ENCODE results near the gene ABHD2. TPM values are rescaled to one million over a fixed set of nuclear protein-coding genes. Genes with fewer than 3 reads are reported as not detected.
A peak's percentile ranks its signal among the peaks of the same experiment; 100 is the strongest.

Gene ABHD2
- total and polyA plus RNA-seq, 8 donors = 7.9 to 151 (median 117) TPM

DNA sequence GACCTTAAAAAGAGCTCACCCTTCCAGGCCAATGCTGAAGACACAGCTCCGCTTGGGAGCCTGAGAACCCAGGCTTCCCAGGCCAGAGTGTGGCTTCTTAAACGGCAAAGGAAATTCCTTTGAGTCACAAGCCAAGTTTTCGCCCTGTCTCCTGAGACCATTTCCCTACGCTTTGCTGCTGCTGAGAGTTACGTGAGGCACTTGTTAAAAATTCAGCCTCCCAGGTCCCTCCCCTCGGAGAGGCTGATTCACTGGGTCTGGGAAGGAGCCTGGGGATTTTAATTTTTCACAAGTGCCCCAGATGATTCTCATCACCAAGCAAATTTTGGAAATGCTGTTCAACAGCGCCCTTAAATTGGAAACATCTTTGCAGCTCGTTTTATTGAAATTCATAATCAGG, 107.6 kb downstream of the ABHD2 start:
- DNase-seq = no peak
- Histone ChIP-seq H3K27me3 (no peaks in the 10 kb centered on the region), H3K4me3 (no peak overlapping the region), H3K36me3 (peaks cover 4 to 55% (median 29%) of the 10 kb centered on the region in 3 donors), H3K9me3 (no peaks in the 10 kb centered on the region), H3K4me1 (peaks cover 11 to 46% (median 42%) of the 10 kb centered on the region in 3 donors), H3K27ac (peak overlapping the region in 1 of 4 donors; percentile 73)
- no peak for FAIRE-seq
- 76 to 90% methylated on average over 8 of the region's 8 CpGs for WGBS, 2 donors
- TF ChIP-seq, protein P1, sequence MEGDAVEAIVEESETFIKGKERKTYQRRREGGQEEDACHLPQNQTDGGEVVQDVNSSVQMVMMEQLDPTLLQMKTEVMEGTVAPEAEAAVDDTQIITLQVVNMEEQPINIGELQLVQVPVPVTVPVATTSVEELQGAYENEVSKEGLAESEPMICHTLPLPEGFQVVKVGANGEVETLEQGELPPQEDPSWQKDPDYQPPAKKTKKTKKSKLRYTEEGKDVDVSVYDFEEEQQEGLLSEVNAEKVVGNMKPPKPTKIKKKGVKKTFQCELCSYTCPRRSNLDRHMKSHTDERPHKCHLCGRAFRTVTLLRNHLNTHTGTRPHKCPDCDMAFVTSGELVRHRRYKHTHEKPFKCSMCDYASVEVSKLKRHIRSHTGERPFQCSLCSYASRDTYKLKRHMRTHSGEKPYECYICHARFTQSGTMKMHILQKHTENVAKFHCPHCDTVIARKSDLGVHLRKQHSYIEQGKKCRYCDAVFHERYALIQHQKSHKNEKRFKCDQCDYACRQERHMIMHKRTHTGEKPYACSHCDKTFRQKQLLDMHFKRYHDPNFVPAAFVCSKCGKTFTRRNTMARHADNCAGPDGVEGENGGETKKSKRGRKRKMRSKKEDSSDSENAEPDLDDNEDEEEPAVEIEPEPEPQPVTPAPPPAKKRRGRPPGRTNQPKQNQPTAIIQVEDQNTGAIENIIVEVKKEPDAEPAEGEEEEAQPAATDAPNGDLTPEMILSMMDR (IDR thresholded peaks at IDR 0.05) = no peak
- intact Hi-C loops (cut with DNase I) = no loop called here
- no peak for ATAC-seq

DNA sequence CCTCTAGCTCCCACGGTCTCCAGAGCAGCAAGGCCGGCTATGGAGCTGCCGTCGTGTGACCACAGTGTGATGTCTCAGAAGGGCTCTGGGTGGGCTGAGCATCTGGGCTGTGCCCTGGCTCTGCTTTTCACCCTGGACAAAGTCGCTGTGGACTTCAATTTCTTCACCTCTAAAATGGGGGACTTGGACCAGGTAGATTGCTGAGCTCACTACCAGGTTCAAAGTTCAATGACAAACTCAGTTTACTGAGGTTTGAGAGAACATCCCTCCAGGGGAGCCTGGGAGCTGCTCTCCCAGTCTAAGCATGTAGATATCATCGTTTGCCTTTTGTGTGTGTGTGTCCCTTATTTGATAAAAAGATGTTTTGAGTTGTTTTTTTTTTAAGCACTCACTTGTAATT, 108.0 kb downstream of the ABHD2 start:
- ATAC-seq (no peak), DNase-seq (no peak), FAIRE-seq (no peak)
- peaks cover 11 to 46% (median 42%) of the 10 kb centered on the region in 3 donors for H3K4me1 ChIP-seq
- TF ChIP-seq, protein P1 (IDR thresholded peaks at IDR 0.05) = no peak
- peaks cover 4 to 55% (median 29%) of the 10 kb centered on the region in 3 donors for H3K36me3 ChIP-seq
- intact Hi-C loops (cut with DNase I) = no loop called here
- H3K27me3 ChIP-seq = no peaks in the 10 kb centered on the region
- H3K27ac ChIP-seq = peak overlapping the region in 2 of 4 donors; percentile 73 to 76
- H3K9me3 ChIP-seq = no peaks in the 10 kb centered on the region
- 75 to 81% methylated on average over 6 of the region's 6 CpGs for WGBS, 2 donors
- H3K4me3 ChIP-seq = no peak overlapping the region

DNA sequence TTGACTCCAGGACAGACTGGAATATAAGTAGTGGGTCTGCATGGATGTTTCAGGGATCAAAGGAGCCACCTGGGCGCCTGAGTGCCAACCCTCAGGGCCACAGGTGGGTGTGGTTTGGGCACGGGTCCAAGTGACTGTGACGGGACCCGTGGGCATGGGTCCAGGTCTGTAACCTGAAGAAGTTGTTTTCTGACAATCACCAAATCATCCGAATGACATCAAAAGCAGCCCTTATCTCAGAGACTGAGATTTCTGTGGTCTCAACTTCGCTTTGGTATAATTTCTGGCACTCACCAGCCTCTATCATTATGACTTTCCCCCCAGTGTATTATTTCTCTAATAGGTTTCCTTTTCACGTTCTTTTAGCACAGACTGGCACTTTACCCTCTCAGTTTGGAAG, 108.7 kb downstream of the ABHD2 start:
- intact Hi-C loops (cut with DNase I) = no loop called here
- H3K36me3 ChIP-seq = peaks cover 4 to 49% (median 26%) of the 10 kb centered on the region in 3 donors
- peak overlapping the region; percentile 46 to 76 (median 62) for H3K27ac ChIP-seq

DNA sequence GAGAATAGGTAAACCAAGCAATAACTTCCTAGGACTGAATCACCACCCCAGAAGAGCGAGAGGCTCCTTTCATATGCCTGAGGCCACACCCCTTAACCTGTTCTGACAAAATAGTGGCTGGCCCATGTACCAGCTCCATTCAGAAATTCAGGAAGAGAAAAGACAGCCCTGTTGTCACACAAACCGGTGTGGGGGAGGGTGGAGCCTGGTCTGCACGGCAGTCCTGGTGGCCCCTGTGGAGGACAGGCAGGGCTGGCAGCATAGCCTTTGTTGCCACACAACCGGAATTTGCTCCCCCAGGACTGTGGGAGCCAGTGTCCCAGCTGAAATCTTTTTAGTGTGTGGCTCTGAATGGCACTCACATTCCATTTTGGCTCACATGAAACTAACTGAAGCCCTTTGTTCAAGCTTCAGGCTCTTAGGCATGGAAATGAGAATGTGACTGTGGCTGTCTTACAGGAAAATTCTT, 109.3 kb downstream of the ABHD2 start:
- Histone ChIP-seq H3K4me1 (peaks cover 11 to 46% (median 42%) of the 10 kb centered on the region in 3 donors), H3K27ac (peak overlapping the region; percentile 46 to 76 (median 62)), H3K9me3 (no peaks in the 10 kb centered on the region), H3K27me3 (no peaks in the 10 kb centered on the region), H3K4me3 (no peak overlapping the region), H3K36me3 (peaks cover 4 to 43% (median 22%) of the 10 kb centered on the region in 3 donors)
- TF ChIP-seq, protein P1 (IDR thresholded peaks at IDR 0.05) = no peak
- ATAC-seq = peak; percentile 44 to 78 (median 76)
- intact Hi-C loops (cut with DNase I) = no loop called here
- FAIRE-seq = no peak
- WGBS, 2 donors = 12% methylated on average over 4 of the region's 4 CpGs
- DNase-seq = peak in 5 of 6 donors; percentile 65 to 84 (median 70)

More for the DNA sequence above, 108.7 kb downstream of the ABHD2 start:
- WGBS, 2 donors = 14 to 17% methylated on average over 7 of the region's 7 CpGs
- no peaks in the 10 kb centered on the region for H3K27me3 ChIP-seq
- DNase-seq (peak; percentile 36 to 84 (median 80)), FAIRE-seq (no peak), ATAC-seq (peak in 3 of 4 donors; percentile 15 to 36 (median 35))
- TF ChIP-seq, protein P1 (IDR thresholded peaks at IDR 0.05) = no peak
- H3K9me3 ChIP-seq = no peaks in the 10 kb centered on the region
- H3K4me1 ChIP-seq = peaks cover 11 to 46% (median 42%) of the 10 kb centered on the region in 3 donors
- no peak overlapping the region for H3K4me3 ChIP-seq

DNA sequence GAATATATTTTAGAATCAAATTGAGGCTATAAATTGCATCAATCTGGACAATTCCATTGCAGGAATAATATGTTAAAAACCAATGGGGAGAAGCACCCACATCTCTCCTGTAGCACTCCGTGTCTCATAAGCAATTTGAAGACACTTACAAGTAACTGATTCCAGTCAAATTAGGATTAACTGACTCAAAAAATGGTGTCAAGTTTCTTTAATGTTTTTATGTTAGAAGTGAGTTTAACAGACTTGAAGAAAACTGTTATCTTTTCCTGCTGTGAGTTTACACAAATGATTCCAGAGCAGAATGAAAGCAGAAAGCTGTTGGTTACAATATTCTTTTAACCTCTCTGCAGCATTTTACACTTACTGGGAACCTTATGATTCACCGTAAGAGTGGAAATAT, 109.9 kb downstream of the ABHD2 start:
- H3K4me1 ChIP-seq = peaks cover 11 to 46% (median 42%) of the 10 kb centered on the region in 3 donors
- FAIRE-seq (no peak), ATAC-seq (peak in 1 of 4 donors; percentile 5), DNase-seq (no peak)
- H3K27ac ChIP-seq = peak overlapping the region; percentile 51 to 76 (median 62)
- TF ChIP-seq, protein P1 (IDR thresholded peaks at IDR 0.05) = no peak
- intact Hi-C loops (cut with DNase I) = no loop called here
- WGBS, 2 donors = 65 to 67% methylated on average over 2 of the region's 2 CpGs
- H3K4me3 ChIP-seq = no peak overlapping the region
- H3K27me3 ChIP-seq = no peaks in the 10 kb centered on the region
- H3K36me3 ChIP-seq = peaks cover 4 to 37% (median 17%) of the 10 kb centered on the region in 3 donors
- no peaks in the 10 kb centered on the region for H3K9me3 ChIP-seq
